ENCODE measurements around the gene PRKCE.

Gene PRKCE

DNA sequence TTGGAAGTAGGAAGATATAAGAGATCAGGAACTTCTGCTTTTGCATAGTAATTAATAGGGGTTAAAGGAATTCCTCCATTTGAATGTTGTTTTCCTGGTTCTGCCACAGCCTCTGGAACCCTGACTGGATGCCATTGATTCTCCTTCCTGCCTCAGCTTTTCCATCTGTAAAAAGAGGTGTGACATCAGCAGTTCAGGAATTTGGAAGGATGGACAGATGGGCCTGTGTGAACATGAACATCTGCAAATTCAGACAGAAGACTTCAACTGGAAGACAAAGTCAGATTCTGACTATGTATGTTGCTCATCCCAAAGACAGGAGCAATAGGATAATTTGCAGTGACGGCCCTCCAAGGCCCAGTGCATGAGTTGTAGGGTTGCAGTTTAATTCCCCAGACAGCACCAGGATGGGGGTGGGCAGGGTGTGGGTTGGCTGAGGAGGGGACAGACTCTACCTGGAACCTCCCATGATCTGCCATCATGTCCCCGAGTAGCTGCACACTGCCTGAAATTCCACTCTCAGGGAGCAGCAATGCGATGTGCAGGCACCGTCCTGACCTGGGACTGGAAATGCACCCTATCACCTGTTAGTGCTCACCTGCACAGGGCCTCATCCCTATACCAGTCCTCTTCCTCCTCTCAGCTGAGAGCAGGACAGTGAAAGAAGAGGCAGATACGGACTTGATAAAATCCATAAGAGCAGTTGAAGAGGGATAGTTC is 546.8 kb downstream of the PRKCE start:
- TF ChIP-seq, protein P1, sequence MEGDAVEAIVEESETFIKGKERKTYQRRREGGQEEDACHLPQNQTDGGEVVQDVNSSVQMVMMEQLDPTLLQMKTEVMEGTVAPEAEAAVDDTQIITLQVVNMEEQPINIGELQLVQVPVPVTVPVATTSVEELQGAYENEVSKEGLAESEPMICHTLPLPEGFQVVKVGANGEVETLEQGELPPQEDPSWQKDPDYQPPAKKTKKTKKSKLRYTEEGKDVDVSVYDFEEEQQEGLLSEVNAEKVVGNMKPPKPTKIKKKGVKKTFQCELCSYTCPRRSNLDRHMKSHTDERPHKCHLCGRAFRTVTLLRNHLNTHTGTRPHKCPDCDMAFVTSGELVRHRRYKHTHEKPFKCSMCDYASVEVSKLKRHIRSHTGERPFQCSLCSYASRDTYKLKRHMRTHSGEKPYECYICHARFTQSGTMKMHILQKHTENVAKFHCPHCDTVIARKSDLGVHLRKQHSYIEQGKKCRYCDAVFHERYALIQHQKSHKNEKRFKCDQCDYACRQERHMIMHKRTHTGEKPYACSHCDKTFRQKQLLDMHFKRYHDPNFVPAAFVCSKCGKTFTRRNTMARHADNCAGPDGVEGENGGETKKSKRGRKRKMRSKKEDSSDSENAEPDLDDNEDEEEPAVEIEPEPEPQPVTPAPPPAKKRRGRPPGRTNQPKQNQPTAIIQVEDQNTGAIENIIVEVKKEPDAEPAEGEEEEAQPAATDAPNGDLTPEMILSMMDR (IDR thresholded peaks at IDR 0.05): no peak
- peaks cover 0 to 13% (median 7%) of the 10 kb centered on the region in 4 donors for H3K4me1 ChIP-seq
- H3K9me3 ChIP-seq: no peaks in the 10 kb centered on the region
- intact Hi-C loops (cut with DNase I; ENCODE audit: low total_unique reads): no loop called here
- H3K36me3 ChIP-seq: no peaks in the 10 kb centered on the region
- no peak overlapping the region for H3K4me3 ChIP-seq
- no peaks in the 10 kb centered on the region for H3K27me3 ChIP-seq
- no peak for DNase-seq
- no peak overlapping the region for H3K27ac ChIP-seq

DNA sequence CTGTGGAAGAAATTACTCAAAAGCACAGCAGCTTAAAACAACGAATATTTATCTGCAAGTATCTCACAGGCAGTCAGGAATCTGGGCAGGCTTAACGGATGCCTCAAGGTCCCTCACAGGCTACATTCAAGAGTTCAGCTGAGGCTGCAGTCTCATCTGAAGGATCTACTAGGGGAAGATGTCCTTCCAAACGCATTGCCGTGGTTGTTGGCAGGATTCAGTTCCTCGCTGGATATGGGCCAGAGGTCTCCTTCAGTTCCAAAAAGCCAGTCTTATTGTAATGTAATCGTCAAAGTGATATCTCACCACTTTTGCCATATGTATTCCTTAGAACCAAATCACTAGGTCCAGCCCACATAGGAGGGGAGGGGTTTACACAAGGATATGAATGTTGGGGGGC is 547.5 kb downstream of the PRKCE start:
- Histone ChIP-seq H3K36me3 (no peaks in the 10 kb centered on the region), H3K27ac (no peak overlapping the region), H3K4me3 (no peak overlapping the region), H3K9me3 (no peaks in the 10 kb centered on the region), H3K27me3 (no peaks in the 10 kb centered on the region), H3K4me1 (peaks cover 0 to 13% (median 7%) of the 10 kb centered on the region in 4 donors)
- TF ChIP-seq, protein P1 (IDR thresholded peaks at IDR 0.05): no peak
- no peak for DNase-seq
- intact Hi-C loops (cut with DNase I; ENCODE audit: low total_unique reads): no loop called here

GRCh38 chr2:46200100-46200690 is 548.7 kb downstream of the PRKCE start:
- H3K9me3 ChIP-seq: no peaks in the 10 kb centered on the region
- no peak overlapping the region for H3K4me3 ChIP-seq
- intact Hi-C loops (cut with DNase I; ENCODE audit: low total_unique reads): no loop called here
- TF ChIP-seq, protein P1 (IDR thresholded peaks at IDR 0.05): no peak
- H3K36me3 ChIP-seq: no peaks in the 10 kb centered on the region
- no peak for DNase-seq
- peaks cover 0 to 13% (median 7%) of the 10 kb centered on the region in 4 donors for H3K4me1 ChIP-seq
- H3K27me3 ChIP-seq: no peaks in the 10 kb centered on the region
- peak overlapping the region; percentile 0 to 30 for H3K27ac ChIP-seq

- intact Hi-C loops (cut with DNase I; ENCODE audit: low total_unique reads): no loop called here
- Histone ChIP-seq H3K36me3 (no peaks in the 10 kb centered on the region), H3K4me1 (peaks cover 0 to 13% (median 7%) of the 10 kb centered on the region in 4 donors), H3K27ac (peak overlapping the region; percentile 0 to 30), H3K9me3 (no peaks in the 10 kb centered on the region), H3K27me3 (no peaks in the 10 kb centered on the region), H3K4me3 (no peak overlapping the region)
- TF ChIP-seq, protein P1 (IDR thresholded peaks at IDR 0.05): no peak
- no peak for DNase-seq
These were observed 549.6 kb downstream of the PRKCE start for GRCh38 chr2:46200861-46201605.

DNA sequence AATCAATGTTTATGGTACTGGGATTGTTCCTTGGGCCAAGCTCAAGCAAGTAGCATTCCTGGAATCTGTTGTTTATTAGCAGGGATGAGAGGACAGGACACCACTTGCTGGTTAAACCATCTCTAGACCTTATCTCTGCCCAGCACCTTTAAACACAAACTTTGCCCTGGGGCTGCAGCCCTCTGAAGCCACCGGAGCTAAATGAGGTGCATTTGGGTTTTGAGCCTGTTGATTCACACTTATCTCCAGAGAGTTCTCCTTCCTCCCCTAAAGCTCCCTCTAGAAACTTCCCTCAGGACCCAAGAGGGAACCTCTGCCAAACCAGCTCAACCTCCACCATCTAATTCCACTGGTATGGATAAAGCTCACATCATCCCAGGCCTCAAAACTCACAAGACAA is 551.0 kb downstream of the PRKCE start:
- peaks cover 0 to 13% (median 7%) of the 10 kb centered on the region in 4 donors for H3K4me1 ChIP-seq
- no peak overlapping the region for H3K27ac ChIP-seq
- H3K4me3 ChIP-seq: no peak overlapping the region
- intact Hi-C loops (cut with DNase I; ENCODE audit: low total_unique reads): no loop called here
- no peaks in the 10 kb centered on the region for H3K36me3 ChIP-seq
- TF ChIP-seq, protein P1 (IDR thresholded peaks at IDR 0.05): no peak
- no peak for DNase-seq
- no peaks in the 10 kb centered on the region for H3K9me3 ChIP-seq
- H3K27me3 ChIP-seq: no peaks in the 10 kb centered on the region
